Measurements from ENCODE around the gene LCE1F. TPM values are rescaled to one million over a fixed set of nuclear protein-coding genes. Genes with fewer than 3 reads are reported as not detected.

Gene LCE1F
- polyA plus RNA-seq, 1 experiment: not detected

DNA sequence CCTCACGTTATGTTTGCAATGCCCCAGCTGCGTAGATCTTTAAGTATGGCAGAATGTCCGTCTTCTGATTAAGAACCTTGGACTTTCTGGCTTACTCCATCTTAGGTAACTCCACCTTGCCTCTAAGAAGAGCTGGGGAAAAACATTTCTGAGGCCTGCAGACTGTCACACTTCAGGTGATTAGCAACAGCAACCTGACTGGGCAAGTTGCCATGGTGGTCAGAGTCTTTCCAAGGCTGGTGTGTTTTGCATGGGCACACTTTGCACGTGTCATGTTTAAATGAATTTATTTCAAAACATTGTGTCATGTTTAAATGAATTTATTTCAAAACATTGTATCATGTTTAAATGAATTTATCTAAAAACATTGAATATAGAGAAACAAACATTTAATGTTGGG lies 16.3 kb upstream of the LCE1F start:
- Histone ChIP-seq H3K27me3 (ENCODE audit: control insufficient read depth, insufficient read depth, low read length) (no peaks in the 10 kb centered on the region), H3K4me3 (ENCODE audit: low read depth, low read length) (no peak overlapping the region), H3K9me3 (ENCODE audit: control insufficient read depth, insufficient read depth, low read length) (peaks cover 29% of the 10 kb centered on the region), H3K27ac (ENCODE audit: low read depth, low read length) (no peak overlapping the region)
- TF ChIP-seq, protein P1, sequence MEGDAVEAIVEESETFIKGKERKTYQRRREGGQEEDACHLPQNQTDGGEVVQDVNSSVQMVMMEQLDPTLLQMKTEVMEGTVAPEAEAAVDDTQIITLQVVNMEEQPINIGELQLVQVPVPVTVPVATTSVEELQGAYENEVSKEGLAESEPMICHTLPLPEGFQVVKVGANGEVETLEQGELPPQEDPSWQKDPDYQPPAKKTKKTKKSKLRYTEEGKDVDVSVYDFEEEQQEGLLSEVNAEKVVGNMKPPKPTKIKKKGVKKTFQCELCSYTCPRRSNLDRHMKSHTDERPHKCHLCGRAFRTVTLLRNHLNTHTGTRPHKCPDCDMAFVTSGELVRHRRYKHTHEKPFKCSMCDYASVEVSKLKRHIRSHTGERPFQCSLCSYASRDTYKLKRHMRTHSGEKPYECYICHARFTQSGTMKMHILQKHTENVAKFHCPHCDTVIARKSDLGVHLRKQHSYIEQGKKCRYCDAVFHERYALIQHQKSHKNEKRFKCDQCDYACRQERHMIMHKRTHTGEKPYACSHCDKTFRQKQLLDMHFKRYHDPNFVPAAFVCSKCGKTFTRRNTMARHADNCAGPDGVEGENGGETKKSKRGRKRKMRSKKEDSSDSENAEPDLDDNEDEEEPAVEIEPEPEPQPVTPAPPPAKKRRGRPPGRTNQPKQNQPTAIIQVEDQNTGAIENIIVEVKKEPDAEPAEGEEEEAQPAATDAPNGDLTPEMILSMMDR (IDR thresholded peaks at IDR 0.05; ENCODE audit: low read depth, low read length): no peak
- no peak for DNase-seq (ENCODE audit: low read depth, low spot score)
- POLR2A ChIA-PET: no interaction called here
- CTCF ChIA-PET: no interaction called here

DNA sequence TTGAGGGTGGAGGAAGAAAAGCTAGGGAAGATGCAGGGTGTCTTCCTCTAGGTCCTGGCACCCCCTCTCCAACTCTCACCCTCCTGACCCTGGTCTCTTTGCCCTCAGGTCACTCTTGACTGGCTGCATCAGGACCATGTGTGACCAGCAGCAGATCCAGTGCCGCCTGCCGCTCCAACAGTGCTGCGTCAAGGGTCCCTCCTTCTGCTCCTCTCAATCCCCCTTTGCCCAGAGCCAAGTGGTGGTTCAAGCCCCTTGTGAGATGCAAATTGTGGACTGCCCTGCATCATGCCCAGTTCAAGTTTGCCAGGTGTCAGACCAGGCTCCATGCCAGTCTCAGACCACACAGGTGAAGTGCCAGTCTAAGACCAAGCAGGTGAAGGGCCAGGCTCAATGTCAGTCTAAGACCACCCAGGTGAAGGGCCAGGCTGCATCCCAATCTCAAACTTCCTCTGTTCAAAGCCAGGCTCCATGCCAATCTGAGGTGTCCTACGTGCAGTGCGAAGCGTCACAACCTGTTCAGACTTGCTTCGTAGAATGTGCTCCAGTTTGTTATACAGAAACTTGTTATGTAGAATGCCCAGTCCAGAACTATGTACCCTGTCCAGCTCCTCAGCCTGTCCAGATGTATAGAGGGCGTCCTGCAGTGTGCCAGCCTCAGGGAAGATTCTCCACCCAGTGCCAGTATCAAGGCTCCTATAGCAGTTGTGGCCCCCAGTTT lies 15.3 kb upstream of the LCE1F start:
- Histone ChIP-seq H3K9me3 (ENCODE audit: control insufficient read depth, insufficient read depth, low read length) (peaks cover 29% of the 10 kb centered on the region), H3K27me3 (ENCODE audit: control insufficient read depth, insufficient read depth, low read length) (no peaks in the 10 kb centered on the region), H3K4me3 (ENCODE audit: low read depth, low read length) (no peak overlapping the region), H3K27ac (ENCODE audit: low read depth, low read length) (no peak overlapping the region)
- TF ChIP-seq, protein P1 (IDR thresholded peaks at IDR 0.05; ENCODE audit: low read depth, low read length): no peak
- ChIA-PET CTCF (no interaction called here), POLR2A (no interaction called here)
- no peak for DNase-seq (ENCODE audit: low read depth, low spot score)

GRCh38 chr1:152760551-152761190 lies 14.3 kb upstream of the LCE1F start:
- ChIA-PET POLR2A (no interaction called here), CTCF (no interaction called here)
- Histone ChIP-seq H3K27ac (ENCODE audit: low read depth, low read length) (no peak overlapping the region), H3K4me3 (ENCODE audit: low read depth, low read length) (no peak overlapping the region), H3K27me3 (ENCODE audit: control insufficient read depth, insufficient read depth, low read length) (no peaks in the 10 kb centered on the region), H3K9me3 (ENCODE audit: control insufficient read depth, insufficient read depth, low read length) (peaks cover 29% of the 10 kb centered on the region)
- no peak for DNase-seq (ENCODE audit: low read depth, low spot score)
- TF ChIP-seq, protein P1 (IDR thresholded peaks at IDR 0.05; ENCODE audit: low read depth, low read length): no peak

DNA sequence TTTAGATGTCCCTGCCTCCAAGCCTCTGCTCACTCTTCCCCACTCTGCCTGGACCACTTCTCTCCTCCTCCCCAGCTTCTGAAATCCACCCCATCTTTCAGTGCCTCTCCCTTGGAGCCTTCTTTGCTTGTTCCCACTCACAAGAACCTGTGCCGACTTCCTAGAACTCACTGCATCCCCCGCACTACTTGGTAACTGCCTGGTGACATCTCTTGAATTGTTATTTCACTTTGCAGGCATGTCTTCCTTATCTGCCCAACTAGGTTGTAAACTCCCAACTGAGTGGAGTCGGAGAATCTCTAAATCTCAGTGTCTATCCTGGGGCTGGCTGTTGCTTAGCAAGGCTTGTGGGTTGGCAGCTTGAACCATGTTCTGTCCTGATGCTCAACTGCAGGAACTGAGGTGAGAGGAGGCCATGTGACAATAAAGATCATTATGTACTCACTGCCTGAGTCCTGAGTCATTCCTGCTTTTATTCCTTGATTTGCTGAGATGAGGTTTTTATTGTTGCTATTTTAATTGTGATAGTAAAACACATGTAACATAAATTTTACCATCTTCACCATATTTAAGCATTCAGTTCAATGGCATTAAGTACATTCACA lies 13.2 kb upstream of the LCE1F start:
- TF ChIP-seq, protein P1 (IDR thresholded peaks at IDR 0.05; ENCODE audit: low read depth, low read length): no peak
- no peak for DNase-seq (ENCODE audit: low read depth, low spot score)
- ChIA-PET POLR2A (no interaction called here), CTCF (no interaction called here)
- H3K9me3 ChIP-seq (ENCODE audit: control insufficient read depth, insufficient read depth, low read length): peaks cover 29% of the 10 kb centered on the region
- no peaks in the 10 kb centered on the region for H3K27me3 ChIP-seq (ENCODE audit: control insufficient read depth, insufficient read depth, low read length)
- H3K4me3 ChIP-seq (ENCODE audit: low read depth, low read length): no peak overlapping the region
- H3K27ac ChIP-seq (ENCODE audit: low read depth, low read length): no peak overlapping the region

Data from AG04450 (cell line).